HEK293 (cell line): ENCODE measurements around the gene KYAT1.

Experiments
- CTCF ChIA-PET: fragments of 350-600 bp; formaldehyde crosslinking; extraction: SDS; loops from one replicate; lab custom pipeline; 2021; ENCODE audit warnings: antibody characterized with exemption; lab: Yijun Ruan, JAX
- POLR2A ChIA-PET: fragments of 300-600 bp; formaldehyde crosslinking; extraction: SDS; loops from one replicate; lab custom pipeline; 2020; ENCODE audit warnings: antibody characterized with exemption, inconsistent platforms; lab: Yijun Ruan, JAX
- H3K27ac ChIP-seq: fragments of 200-500 bp; sonication (Bioruptor generic); 2 replicates; pipeline ENCODE4 v1.5.1; 2014; ENCODE audit warnings: low read depth, low read length, control low read depth, inconsistent platforms; ENCODE audit errors: extremely low read depth
- H3K36me3 ChIP-seq, 2 experiments: fragments of 200-500 bp in 1 of 2; sonication (Bioruptor generic) in 1 of 2; 1 replicate in 1 of 2; 2 replicates in 1 of 2; pipeline ENCODE4 v1.5.1; 2014 to 2017; ENCODE audit warnings: inconsistent platforms in 2 of 2, low read length in 2 of 2; ENCODE audit not compliant: control insufficient read depth in 2 of 2, insufficient read depth in 1 of 2
- H3K4me1 ChIP-seq: fragments of 200-500 bp; sonication (Bioruptor generic); 2 replicates; pipeline ENCODE4 v1.5.1; 2014; ENCODE audit warnings: mild to moderate bottlenecking, low read length, inconsistent platforms; ENCODE audit not compliant: control insufficient read depth, insufficient read depth
- H3K4me3 ChIP-seq: 2 replicates; pipeline ENCODE4 v1.5.1; 2011; ENCODE audit warnings: low read depth, mild to moderate bottlenecking, control low read depth, low read length, moderate library complexity
- H3K9me3 ChIP-seq: fragments of 200-500 bp; sonication (Bioruptor generic); 2 replicates; pipeline ENCODE4 v1.5.1; 2014; ENCODE audit warnings: low read depth, low read length, inconsistent platforms; ENCODE audit not compliant: control insufficient read depth, insufficient read depth
- GFI1B ChIP-seq: fragments of 450-650 bp; formaldehyde crosslinking; IDR thresholded peaks from 2 replicates; pipeline ENCODE4 v1.5.1; 2016; ENCODE audit warnings: missing biosample characterization, missing genetic modification characterization
- GLI4 ChIP-seq: fragments of 450-650 bp; formaldehyde crosslinking; IDR thresholded peaks from 2 replicates; pipeline ENCODE4 v1.5.1; 2016; ENCODE audit warnings: missing biosample characterization, missing genetic modification characterization
- GLIS1 ChIP-seq: fragments of 450-650 bp; formaldehyde crosslinking; IDR thresholded peaks from 2 replicates; pipeline ENCODE4 v1.5.1; 2016; ENCODE audit warnings: missing biosample characterization, missing genetic modification characterization
- PATZ1 ChIP-seq: fragments of 450-650 bp; formaldehyde crosslinking; IDR thresholded peaks from 2 replicates; pipeline ENCODE4 v1.5.1; 2016; ENCODE audit warnings: missing biosample characterization, missing genetic modification characterization
- REST ChIP-seq: fragments of 450-650 bp; formaldehyde crosslinking; IDR thresholded peaks from 2 replicates; pipeline ENCODE4 v1.5.1; 2016; ENCODE audit warnings: missing biosample characterization, missing genetic modification characterization
- SETDB1 ChIP-seq: IDR thresholded peaks from one replicate; pipeline ENCODE4 v1.6.1; 2017; ENCODE audit warnings: mild to moderate bottlenecking, low read length, moderate library complexity, mixed read lengths; ENCODE audit not compliant: insufficient read length
- ZNF184 ChIP-seq: fragments of 450-650 bp; IDR thresholded peaks from 2 replicates; pipeline ENCODE4 v1.5.1; 2018; ENCODE audit warnings: missing biosample characterization, mild to moderate bottlenecking, missing genetic modification characterization
- ZNF214 ChIP-seq: fragments of 450-650 bp; formaldehyde crosslinking; IDR thresholded peaks from 2 replicates; pipeline ENCODE4 v1.5.1; 2017; ENCODE audit warnings: missing biosample characterization, mild to moderate bottlenecking, missing genetic modification characterization, borderline replicate concordance
- ZNF239 ChIP-seq: fragments of 450-650 bp; formaldehyde crosslinking; IDR thresholded peaks from 2 replicates; pipeline ENCODE4 v1.5.1; 2016; ENCODE audit warnings: missing biosample characterization, missing genetic modification characterization
- ZNF292 ChIP-seq: fragments of 450-650 bp; formaldehyde crosslinking; IDR thresholded peaks from 2 replicates; pipeline ENCODE4 v1.5.1; 2016; ENCODE audit warnings: low read depth, missing biosample characterization, missing genetic modification characterization, borderline replicate concordance
- ZNF501 ChIP-seq: fragments of 450-650 bp; formaldehyde crosslinking; IDR thresholded peaks from 2 replicates; pipeline ENCODE4 v1.5.1; 2016; ENCODE audit warnings: missing biosample characterization, missing genetic modification characterization
- ZNF521 ChIP-seq: fragments of 450-650 bp; formaldehyde crosslinking; IDR thresholded peaks from 2 replicates; pipeline ENCODE4 v1.5.1; 2017; ENCODE audit warnings: missing biosample characterization, mild to moderate bottlenecking, missing genetic modification characterization
- ZNF549 ChIP-seq: fragments of 450-650 bp; IDR thresholded peaks from 2 replicates; pipeline ENCODE4 v1.5.1; 2018; ENCODE audit warnings: missing biosample characterization, missing genetic modification characterization, mild to moderate bottlenecking, inconsistent platforms, moderate library complexity
- ZNF677 ChIP-seq: fragments of 450-650 bp; IDR thresholded peaks from 2 replicates; pipeline ENCODE4 v1.5.0; 2018; ENCODE audit warnings: missing biosample characterization, mild to moderate bottlenecking, missing genetic modification characterization, moderate library complexity
- ZNF701 ChIP-seq: fragments of 450-650 bp; formaldehyde crosslinking; IDR thresholded peaks from 2 replicates; pipeline ENCODE4 v1.5.1; 2016; ENCODE audit warnings: missing biosample characterization, missing genetic modification characterization
- ZNF776 ChIP-seq: fragments of 450-650 bp; formaldehyde crosslinking; IDR thresholded peaks from 2 replicates; pipeline ENCODE4 v1.5.0; 2017; ENCODE audit warnings: missing biosample characterization, missing genetic modification characterization, borderline replicate concordance
- ZNF837 ChIP-seq: fragments of 450-650 bp; formaldehyde crosslinking; IDR thresholded peaks from 2 replicates; pipeline ENCODE4 v1.5.1; 2016; ENCODE audit warnings: missing biosample characterization, missing genetic modification characterization
- ZNF843 ChIP-seq: fragments of 450-650 bp; formaldehyde crosslinking; IDR thresholded peaks from 2 replicates; pipeline ENCODE4 v1.5.1; 2016; ENCODE audit warnings: missing biosample characterization, missing genetic modification characterization
- ZSCAN16 ChIP-seq: fragments of 450-650 bp; formaldehyde crosslinking; IDR thresholded peaks from 2 replicates; pipeline ENCODE4 v1.5.1; 2016; ENCODE audit warnings: missing biosample characterization, missing genetic modification characterization
- TF ChIP-seq, protein P1 (sequence below): fragments of 450-650 bp; IDR thresholded peaks from 2 replicates; pipeline ENCODE4 v1.5.1; 2018; ENCODE audit warnings: missing biosample characterization, mild to moderate bottlenecking, missing genetic modification characterization
- TF ChIP-seq, protein P2 (sequence below): IDR thresholded peaks from 2 replicates; pipeline ENCODE4 v1.6.1; 2011; ENCODE audit warnings: mild to moderate bottlenecking, low read depth, low read length, borderline replicate concordance

KYAT1 gene

DNA sequence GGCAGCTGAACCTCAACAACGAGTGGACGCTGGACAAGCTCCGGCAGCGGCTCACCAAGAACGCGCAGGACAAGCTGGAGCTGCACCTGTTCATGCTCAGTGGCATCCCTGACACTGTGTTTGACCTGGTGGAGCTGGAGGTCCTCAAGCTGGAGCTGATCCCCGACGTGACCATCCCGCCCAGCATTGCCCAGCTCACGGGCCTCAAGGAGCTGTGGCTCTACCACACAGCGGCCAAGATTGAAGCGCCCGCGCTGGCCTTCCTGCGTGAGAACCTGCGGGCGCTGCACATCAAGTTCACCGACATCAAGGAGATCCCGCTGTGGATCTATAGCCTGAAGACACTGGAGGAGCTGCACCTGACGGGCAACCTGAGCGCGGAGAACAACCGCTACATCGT lies 26.6 kb upstream of the KYAT1 start (continued):
- TF ChIP-seq ZNF501 (tag by site-specific recombination) (no peak), ZNF292 (tag by site-specific recombination) (no peak), ZNF239 (no peak)
- TF ChIP-seq, protein P1, sequence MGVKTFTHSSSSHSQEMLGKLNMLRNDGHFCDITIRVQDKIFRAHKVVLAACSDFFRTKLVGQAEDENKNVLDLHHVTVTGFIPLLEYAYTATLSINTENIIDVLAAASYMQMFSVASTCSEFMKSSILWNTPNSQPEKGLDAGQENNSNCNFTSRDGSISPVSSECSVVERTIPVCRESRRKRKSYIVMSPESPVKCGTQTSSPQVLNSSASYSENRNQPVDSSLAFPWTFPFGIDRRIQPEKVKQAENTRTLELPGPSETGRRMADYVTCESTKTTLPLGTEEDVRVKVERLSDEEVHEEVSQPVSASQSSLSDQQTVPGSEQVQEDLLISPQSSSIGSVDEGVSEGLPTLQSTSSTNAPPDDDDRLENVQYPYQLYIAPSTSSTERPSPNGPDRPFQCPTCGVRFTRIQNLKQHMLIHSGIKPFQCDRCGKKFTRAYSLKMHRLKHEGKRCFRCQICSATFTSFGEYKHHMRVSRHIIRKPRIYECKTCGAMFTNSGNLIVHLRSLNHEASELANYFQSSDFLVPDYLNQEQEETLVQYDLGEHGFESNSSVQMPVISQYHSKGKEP (tag by site-specific recombination), result no peak

DNA sequence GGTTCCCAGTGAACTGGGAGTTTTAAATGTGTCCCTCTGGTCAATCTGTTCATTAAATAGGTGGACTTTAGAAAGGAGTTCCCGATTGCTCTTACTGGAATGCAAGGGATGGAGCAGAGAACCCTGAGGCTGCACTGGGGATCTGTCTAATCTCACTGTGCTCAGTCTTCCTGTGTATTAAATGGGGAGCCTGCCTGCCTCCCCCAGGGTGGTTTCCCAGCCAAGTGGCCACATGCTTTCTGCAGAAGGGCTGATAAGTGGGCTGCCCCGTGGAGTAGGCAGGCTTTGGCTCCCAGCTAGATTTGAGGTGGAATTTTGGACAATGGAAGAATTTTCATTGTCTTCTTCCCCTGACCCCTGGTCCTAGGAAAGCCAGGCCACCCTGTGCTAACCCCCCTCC lies 25.0 kb upstream of the KYAT1 start:
- Histone ChIP-seq H3K4me1 (no peaks in the 10 kb centered on the region), H3K36me3 (peaks cover 0 to 46% of the 10 kb centered on the region in 2 experiments; a peak in 1 of 3 replicates), H3K9me3 (no peaks in the 10 kb centered on the region), H3K27ac (no peak overlapping the region), H3K4me3 (no peak overlapping the region)
- CTCF ChIA-PET, result interaction anchor here (0.6 kb wide), 1 partner anchor 57 kb away, joined by 3 read pairs; no protein-coding TSS in a partner anchor
- TF ChIP-seq ZNF549 (no peak), GLIS1 (tag by site-specific recombination) (0 out of 2 replicates have a peak, but pooled peaks have one; percentile 8)
- POLR2A ChIA-PET, result no interaction called here

GRCh38 chr9:128905964-128906363 lies 24.2 kb upstream of the KYAT1 start:
- no peaks in the 10 kb centered on the region for H3K4me1 ChIP-seq
- POLR2A ChIA-PET, result interaction anchor here (0.6 kb wide), 1 partner anchor 37 kb away, joined by 4 read pairs; no protein-coding TSS in a partner anchor
- CTCF ChIA-PET, result interaction anchor here (0.6 to 1.1 kb wide), 2 partner anchors 11 to 127 kb away, joined by 3 read pairs; no protein-coding TSS in a partner anchor
- TF ChIP-seq GLI4 (tag by site-specific recombination) (no peak), ZNF521 (tag by site-specific recombination) (no peak), GLIS1 (tag by site-specific recombination) (no peak), ZNF214 (tag by site-specific recombination) (no peak), ZNF843 (no peak), ZSCAN16 (no peak), ZNF184 (tag by site-specific recombination) (no peak), PATZ1 (no peak), ZNF837 (no peak), ZNF677 (no peak), GFI1B (tag by site-specific recombination) (no peak), ZNF776 (no peak), REST (tag by site-specific recombination) (no peak), ZNF701 (tag by site-specific recombination) (no peak), SETDB1 (no peak)
- TF ChIP-seq, protein P2, sequence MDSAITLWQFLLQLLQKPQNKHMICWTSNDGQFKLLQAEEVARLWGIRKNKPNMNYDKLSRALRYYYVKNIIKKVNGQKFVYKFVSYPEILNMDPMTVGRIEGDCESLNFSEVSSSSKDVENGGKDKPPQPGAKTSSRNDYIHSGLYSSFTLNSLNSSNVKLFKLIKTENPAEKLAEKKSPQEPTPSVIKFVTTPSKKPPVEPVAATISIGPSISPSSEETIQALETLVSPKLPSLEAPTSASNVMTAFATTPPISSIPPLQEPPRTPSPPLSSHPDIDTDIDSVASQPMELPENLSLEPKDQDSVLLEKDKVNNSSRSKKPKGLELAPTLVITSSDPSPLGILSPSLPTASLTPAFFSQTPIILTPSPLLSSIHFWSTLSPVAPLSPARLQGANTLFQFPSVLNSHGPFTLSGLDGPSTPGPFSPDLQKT, result no peak
- peaks cover 0 to 45% of the 10 kb centered on the region in 2 experiments; a peak in 1 of 3 replicates for H3K36me3 ChIP-seq
- no peak overlapping the region for H3K27ac ChIP-seq
- no peaks in the 10 kb centered on the region for H3K9me3 ChIP-seq
- H3K4me3 ChIP-seq, result no peak overlapping the region
